Heart left ventricle (tissue), 16 donors: ENCODE measurements around the gene ZNF69. TPM values are rescaled to one million over a fixed set of nuclear protein-coding genes. Genes with fewer than 3 reads are reported as not detected.
"Not testable (repeated sequence)": the region's sequence is repeated elsewhere in the genome, so short reads cannot be mapped to it uniquely, and the experiment has no call there.

Source experiments
- ATAC-seq, 4 donors: fragments of 200-7000 bp; cut with Tn5 transposase; one replicate each; pipeline ENCODE4 v1.9.1; 2020 to 2022; ENCODE audit warnings: moderate library complexity in 4 of 4, mild to moderate bottlenecking in 3 of 4, moderate number of reproducible peaks in 1 of 4
- DNase-seq, 5 donors: peaks; one replicate each; pipeline ENCODE4 v3.0.0-alpha.2; 2020
- H3K27ac ChIP-seq, 12 donors: fragments of 200-600 bp; sonication (generic) in 4 of 12; one replicate each; pipeline versions ENCODE4 v1.5.0 to v1.8.0; 2016 to 2022; ENCODE audit warnings: mild to moderate bottlenecking in 2 of 12
- H3K27me3 ChIP-seq, 9 donors: fragments of 200-600 bp; sonication (generic) in 2 of 9; one replicate each; pipeline versions ENCODE4 v1.5.1 to v1.8.0; 2016 to 2022; ENCODE audit warnings: mild to moderate bottlenecking in 3 of 9
- H3K36me3 ChIP-seq, 9 donors: fragments of 200-600 bp; sonication (generic) in 2 of 9; one replicate each; pipeline versions ENCODE4 v1.5.0 to v1.8.0; 2018 to 2022; ENCODE audit warnings: mild to moderate bottlenecking in 2 of 9
- H3K4me1 ChIP-seq, 12 donors: fragments of 200-600 bp; sonication (generic) in 4 of 12; one replicate each; pipeline versions ENCODE4 v1.5.0 to v1.8.0; 2016 to 2022; ENCODE audit warnings: mild to moderate bottlenecking in 3 of 12
- H3K4me3 ChIP-seq, 12 donors: fragments of 200-600 bp; sonication (generic) in 4 of 12; one replicate each; pipeline versions ENCODE4 v1.5.0 to v1.8.0; 2017 to 2022; ENCODE audit warnings: mild to moderate bottlenecking in 9 of 12, moderate library complexity in 4 of 12
- H3K9me3 ChIP-seq, 12 donors: fragments of 200-600 bp; sonication (generic) in 4 of 12; one replicate each; pipeline versions ENCODE4 v1.5.0 to v1.8.0; 2016 to 2022; ENCODE audit warnings: mild to moderate bottlenecking in 1 of 12
- CTCF ChIP-seq, 12 donors: fragments of 200-600 bp; sonication (generic) in 4 of 12; IDR thresholded peaks; one replicate each; pipeline versions ENCODE4 v1.5.0 to v1.8.0; 2018 to 2022; ENCODE audit warnings: antibody characterized with exemption in 12 of 12, mild to moderate bottlenecking in 5 of 12
- POLR2A ChIP-seq, 2 donors: fragments of 450-650 bp; IDR thresholded peaks; one replicate each; pipeline ENCODE4 v1.6.1; 2017; ENCODE audit warnings: antibody characterized with exemption in 2 of 2, mild to moderate bottlenecking in 2 of 2, moderate library complexity in 2 of 2
- WGBS, 4 donors: extraction: QIAGEN DNeasy Blood & Tissue Kit in 2 of 4; methylation state at CpG; one replicate each; pipeline versions ENCODE4 v1.1.5 to v1.1.7; 2013 to 2018; 5-methylcytosine and 5-hydroxymethylcytosine counted together
- intact Hi-C, 10 donors: fragments of 100-400 bp; cut with DNase I; formaldehyde crosslinking; loops; one replicate each; pipeline versions ENCODE4 v1.11.1 to v1.14.2; 2022
- polyA plus RNA-seq, 2 donors: library from polyadenylated mRNA; stranded (reverse); fragments of 200-250 nt; gene quantifications; one replicate each; pipeline ENCODE4 v1.2.3, GENCODE V29; 2013
- total RNA-seq, 9 donors: library from RNA; depleted of rRNA in 2 of 9; stranded (reverse); fragments of >200 nt in 2 of 9; fragmentation: NEBNext Ultra II Directional in 3 of 9; extraction: Animal tissue kit (Norgen Biotek cat#: 25700) in 3 of 9; gene quantifications; one replicate each; pipeline versions ENCODE4 v1.1.0 to v1.2.4, GENCODE V29; 2016 to 2023
- donor health status: ischemic (EF 13 %, LVEDD 7.1; RV severe dilation, severe dysfunction).
- donor health status: healthy with polysubstance abuse.
- donor health status: DM: no; HTN: yes; CAD: no.
- donor health status: DM: no; HTN: no; CAD: no.
- donor health status: ischemic (EF 25% LVEDD 6.9; RV normal size, moderate dysfunction).
- donor health status: ischemic (EF 25% LVEDD 5.7; RV mildly dilated, moderate dysfunction).
- donor health status: healthy.
- donor health status: DM: yes; HTN: yes; CAD: no.
- donor health status: ischemic (EF 35%, LVEDD 5.7; RV mildly dilated, moderate dysfunction).
- donor health status: nonischemic (EF 11% LVEDD 7.7; RV severe dilation, severe dysfunction).
- donor health status: DM: yes; HTN: yes; CAD: no.
- donor health status: PGD.
- donor health status: ischemic (EF 29% LVEDD 5.4; RV normal size, mild dysfunction).
- donor health status: nonischemic (EF 23%, LVEDD 6.1; RV moderate dilation, normal function).

ZNF69 gene
- total and polyA plus RNA-seq, 11 donors: 2.8 to 5.4 (median 4.2) TPM

GRCh38 chr19:11931513-11931912 is 43.9 kb downstream of the ZNF69 start:
- Histone ChIP-seq H3K4me1 (peaks cover 0 to 8% (median under 1%) of the 10 kb centered on the region in 12 donors), H3K27me3 (no peaks in the 10 kb centered on the region), H3K9me3 (peaks cover 0 to 14% (median 5%) of the 10 kb centered on the region in 12 donors), H3K4me3 (no peak overlapping the region), H3K27ac (no peak overlapping the region), H3K36me3 (peaks cover 0 to 6% (median 0%) of the 10 kb centered on the region in 9 donors)
- TF ChIP-seq POLR2A (IDR thresholded peaks at IDR 0.05) (no peak), CTCF (IDR thresholded peaks at IDR 0.05) (no peak)
- intact Hi-C loops: no loop called here
- WGBS, 4 donors: 93 to 98% (median 96%) methylated on average over 3 of the region's 3 CpGs
- DNase-seq (no peak), ATAC-seq (no peak)

- H3K9me3 ChIP-seq: peaks cover 0 to 52% (median 16%) of the 10 kb centered on the region in 12 donors
- H3K4me1 ChIP-seq, H3K27me3 ChIP-seq, H3K27ac ChIP-seq, H3K4me3 ChIP-seq, ATAC-seq, intact Hi-C loops, DNase-seq: not testable (repeated sequence)
- peaks cover 0 to 23% (median 0%) of the 10 kb centered on the region in 9 donors for H3K36me3 ChIP-seq
- WGBS, 4 donors: 94 to 99% (median 98%) methylated on average over 3 of the region's 3 CpGs
Measured at GRCh38 chr19:11935829-11936228, 48.2 kb downstream of the ZNF69 start.

- H3K4me3 ChIP-seq, H3K27ac ChIP-seq, DNase-seq, H3K27me3 ChIP-seq, intact Hi-C loops, H3K4me1 ChIP-seq, ATAC-seq: not testable (repeated sequence)
- H3K36me3 ChIP-seq: peaks cover 0 to 46% (median 2%) of the 10 kb centered on the region in 9 donors
- peaks cover 0 to 78% (median 36%) of the 10 kb centered on the region in 12 donors for H3K9me3 ChIP-seq
- WGBS, 4 donors: 96 to 99% (median 98%) methylated on average over 3 of the region's 3 CpGs
Measured at GRCh38 chr19:11938383-11938782, 50.8 kb downstream of the ZNF69 start.

GRCh38 chr19:11941361-11941887 is 53.8 kb downstream of the ZNF69 start:
- WGBS, 4 donors: 97 to 100% (median 99%) methylated on average over 11 to 29 of the region's 29 CpGs
- H3K27me3 ChIP-seq, H3K27ac ChIP-seq, ATAC-seq, H3K4me1 ChIP-seq, H3K4me3 ChIP-seq, intact Hi-C loops: not testable (repeated sequence)
- Histone ChIP-seq H3K36me3 (peaks cover 0 to 74% (median 2%) of the 10 kb centered on the region in 9 donors), H3K9me3 (peaks cover 0 to 95% (median 63%) of the 10 kb centered on the region in 12 donors)
- DNase-seq: peak in 1 of 5 donors; percentile 52

GRCh38 chr19:11942008-11942842 is 54.6 kb downstream of the ZNF69 start:
- DNase-seq: no peak
- intact Hi-C loops: no loop called here
- TF ChIP-seq CTCF (IDR thresholded peaks at IDR 0.05) (no peak), POLR2A (IDR thresholded peaks at IDR 0.05) (no peak)
- H3K4me1 ChIP-seq: no peaks in the 10 kb centered on the region
- H3K27ac ChIP-seq: no peak overlapping the region
- no peak for ATAC-seq
- WGBS, 4 donors: 96 to 99% (median 98%) methylated on average over 10 of the region's 10 CpGs
- H3K27me3 ChIP-seq: no peaks in the 10 kb centered on the region
- H3K4me3 ChIP-seq: no peak overlapping the region
- H3K36me3 ChIP-seq: peaks cover 2 to 82% (median 7%) of the 10 kb centered on the region in 9 donors
- peaks cover 0 to 95% (median 68%) of the 10 kb centered on the region in 12 donors for H3K9me3 ChIP-seq
